Measurements from ENCODE around the gene PCDHB2. TPM values are rescaled to one million over a fixed set of nuclear protein-coding genes. Genes with fewer than 3 reads are reported as not detected.

PCDHB2 gene
- total RNA-seq, 8 experiments from 2014 or later, result 0.36 to 45.7 (median 10.3) TPM

Other genes starting within 250 kb of the PCDHB2 start
- gene PCDHA9, start 246.2 kb upstream of the PCDHB2 start, total RNA-seq, result 1 to 10 TPM in 4 of 8 experiments, under 1 TPM in 4; 0.05 to 6.2 (median 0.93) TPM
- 1 to 10 TPM in 6 of 8 experiments, under 1 TPM in 2; 0.10 to 8.1 (median 2.0) TPM for gene PCDHA10, start 238.7 kb upstream of the PCDHB2 start, total RNA-seq
- gene PCDHA11, start 225.7 kb upstream of the PCDHB2 start, total RNA-seq, result 1 to 10 TPM in 5 of 8 experiments, under 1 TPM in 2, not detected in 1; 0.31 to 6.3 (median 5.2) TPM
- gene PCDHA12, start 219.3 kb upstream of the PCDHB2 start, total RNA-seq, result 10 to 100 TPM in 2 of 8 experiments, 1 to 10 TPM in 3, under 1 TPM in 2, not detected in 1; 0.13 to 22.5 (median 7.4) TPM
- gene PCDHA13, start 212.5 kb upstream of the PCDHB2 start, total RNA-seq, result 10 to 100 TPM in 2 of 8 experiments, 1 to 10 TPM in 3, under 1 TPM in 2, not detected in 1; 0.21 to 13.2 (median 2.3) TPM
- 10 to 100 TPM in 5 of 8 experiments, 1 to 10 TPM in 1, under 1 TPM in 2; 0.05 to 25.2 (median 14.1) TPM for gene PCDHAC1, start 168.3 kb upstream of the PCDHB2 start, total RNA-seq
- 10 to 100 TPM in 1 of 8 experiments, 1 to 10 TPM in 5, under 1 TPM in 2; 0.10 to 24.4 (median 4.8) TPM for gene PCDHAC2, start 128.1 kb upstream of the PCDHB2 start, total RNA-seq
- under 1 TPM in 7 of 8 experiments, not detected in 1; 0.04 to 0.43 (median 0.11) TPM for gene PCDHB1, start 43.2 kb upstream of the PCDHB2 start, total RNA-seq
- 1 to 10 TPM in 7 of 8 experiments, not detected in 1; 1.6 to 7.6 (median 2.8) TPM for gene PCDHB3, start 5.9 kb downstream of the PCDHB2 start, total RNA-seq
- gene PCDHB4, start 27.2 kb downstream of the PCDHB2 start, total RNA-seq, result 1 to 10 TPM in 4 of 8 experiments, under 1 TPM in 4; 0.20 to 2.0 (median 1.2) TPM
- 10 to 100 TPM in 3 of 8 experiments, 1 to 10 TPM in 1, under 1 TPM in 3, not detected in 1; 0.27 to 51.6 (median 8.5) TPM for gene PCDHB5, start 40.6 kb downstream of the PCDHB2 start, total RNA-seq
- gene PCDHB6, start 55.4 kb downstream of the PCDHB2 start, total RNA-seq, result 1 to 10 TPM in 4 of 8 experiments, under 1 TPM in 3, not detected in 1; 0.28 to 2.8 (median 2.3) TPM
- gene PCDHB7, start 78.0 kb downstream of the PCDHB2 start, total RNA-seq, result 1 to 10 TPM in 3 of 8 experiments, under 1 TPM in 5; 0.20 to 2.0 (median 0.50) TPM
- gene PCDHB8, start 83.2 kb downstream of the PCDHB2 start, total RNA-seq, result 1 to 10 TPM in 4 of 8 experiments, under 1 TPM in 4; 0.11 to 4.4 (median 1.8) TPM
- gene PCDHB16, start 87.8 kb downstream of the PCDHB2 start, total RNA-seq, result 1 to 10 TPM in 5 of 8 experiments, under 1 TPM in 3; 0.25 to 3.4 (median 1.8) TPM
- gene PCDHB9, start 92.5 kb downstream of the PCDHB2 start, total RNA-seq, result 10 to 100 TPM in 1 of 8 experiments, 1 to 10 TPM in 6, under 1 TPM in 1; 0.72 to 10.1 (median 2.3) TPM
- 10 to 100 TPM in 1 of 8 experiments, 1 to 10 TPM in 4, under 1 TPM in 3; 0.20 to 25.4 (median 5.5) TPM for gene PCDHB10, start 97.7 kb downstream of the PCDHB2 start, total RNA-seq
- 1 to 10 TPM in 6 of 8 experiments, under 1 TPM in 2; 0.46 to 6.1 (median 3.4) TPM for gene PCDHB11, start 105.0 kb downstream of the PCDHB2 start, total RNA-seq
- gene PCDHB12, start 114.1 kb downstream of the PCDHB2 start, total RNA-seq, result 1 to 10 TPM in 5 of 8 experiments, under 1 TPM in 3; 0.31 to 8.9 (median 2.9) TPM
- gene PCDHB13, start 119.3 kb downstream of the PCDHB2 start, total RNA-seq, result 1 to 10 TPM in 7 of 8 experiments, under 1 TPM in 1; 0.25 to 6.7 (median 2.9) TPM
- gene PCDHB14, start 128.7 kb downstream of the PCDHB2 start, total RNA-seq, result 10 to 100 TPM in 1 of 8 experiments, 1 to 10 TPM in 7; 1.2 to 16.7 (median 6.5) TPM
- gene PCDHB15, start 150.8 kb downstream of the PCDHB2 start, total RNA-seq, result 1 to 10 TPM in 6 of 8 experiments, under 1 TPM in 2; 0.25 to 8.6 (median 3.5) TPM
- gene SLC25A2, start 209.4 kb downstream of the PCDHB2 start, total RNA-seq, result 1 to 10 TPM in 1 of 8 experiments, under 1 TPM in 5, not detected in 2; 0.14 to 1.4 (median 0.54) TPM
- 100 to 1,000 TPM in 2 of 8 experiments, 10 to 100 TPM in 6; 58.8 to 118 (median 71.3) TPM for gene TAF7, start 226.2 kb downstream of the PCDHB2 start, total RNA-seq
- gene PCDHGA1, start 235.9 kb downstream of the PCDHB2 start, total RNA-seq, result 1 to 10 TPM in 2 of 8 experiments, under 1 TPM in 6; 0.23 to 1.3 (median 0.79) TPM
- gene PCDHGA2, start 244.1 kb downstream of the PCDHB2 start, total RNA-seq, result 1 to 10 TPM in 2 of 8 experiments, under 1 TPM in 6; 0.16 to 1.5 (median 0.34) TPM
- gene PCDHGA3, start 249.2 kb downstream of the PCDHB2 start, total RNA-seq, result 10 to 100 TPM in 1 of 8 experiments, 1 to 10 TPM in 1, under 1 TPM in 6; 0.05 to 32.1 (median 0.65) TPM

All from motor neuron (in vitro differentiated cells).